Mesenchymal stem cell (in vitro differentiated cells and primary cell): ENCODE measurements around the gene APIP.
A peak's percentile ranks its signal among the peaks of the same experiment; 100 is the strongest.

ENCODE experiments used
- DNase-seq: peaks from one replicate; pipeline ENCODE4 v3.0.0-alpha.2; 2013
- H2AFZ ChIP-seq: one replicate; pipeline ENCODE4 v1.6.1; 2013; ENCODE audit warnings: low read depth, mild to moderate bottlenecking, control low read depth, inconsistent platforms, low read length, moderate library complexity
- H2AK5ac ChIP-seq: 2 replicates; pipeline ENCODE4 v1.6.1; 2013; ENCODE audit warnings: low read length, moderate library complexity, mild to moderate bottlenecking, inconsistent platforms; ENCODE audit not compliant: severe bottlenecking
- H2BK120ac ChIP-seq: one replicate; pipeline ENCODE4 v1.6.1; 2013; ENCODE audit warnings: low read depth, mild to moderate bottlenecking, inconsistent platforms, low read length, moderate library complexity
- H2BK12ac ChIP-seq, 2 experiments: one replicate each; pipeline ENCODE4 v1.6.1; 2013; ENCODE audit warnings: inconsistent platforms in 2 of 2, low read length in 2 of 2, mild to moderate bottlenecking in 2 of 2, moderate library complexity in 2 of 2, control low read depth in 1 of 2
- H2BK15ac ChIP-seq: one replicate; pipeline ENCODE4 v1.6.1; 2013; ENCODE audit warnings: mild to moderate bottlenecking, low read depth, inconsistent platforms; ENCODE audit not compliant: poor library complexity, severe bottlenecking
- H2BK5ac ChIP-seq: 2 replicates; pipeline ENCODE4 v1.6.1; 2013; ENCODE audit warnings: low read depth, mild to moderate bottlenecking, low read length, control low read depth, inconsistent platforms; ENCODE audit not compliant: poor library complexity, severe bottlenecking
- H3K14ac ChIP-seq, 2 experiments: one replicate each; pipeline ENCODE4 v1.6.1; 2013; ENCODE audit warnings: inconsistent platforms in 2 of 2, low read length in 2 of 2, control low read depth in 1 of 2, mild to moderate bottlenecking in 1 of 2, moderate library complexity in 1 of 2
- H3K18ac ChIP-seq, 2 experiments: one replicate each; pipeline ENCODE4 v1.6.1; 2013; ENCODE audit warnings: inconsistent platforms in 2 of 2, low read length in 2 of 2, control low read depth in 1 of 2, low read depth in 1 of 2, mild to moderate bottlenecking in 1 of 2
- H3K23ac ChIP-seq, 2 experiments: one replicate each; pipeline ENCODE4 v1.6.1; 2013; ENCODE audit warnings: inconsistent platforms in 2 of 2, low read length in 2 of 2, mild to moderate bottlenecking in 2 of 2, moderate library complexity in 2 of 2, control low read depth in 1 of 2
- H3K27ac ChIP-seq: 2 replicates; pipeline ENCODE4 v1.5.1; 2013; ENCODE audit warnings: mild to moderate bottlenecking, moderate library complexity, low read length, control low read depth, inconsistent platforms; ENCODE audit not compliant: poor library complexity, severe bottlenecking
- H3K27me3 ChIP-seq, 2 experiments: 2 replicates each; pipeline versions ENCODE4 v1.6.1 to v1.7.0; 2013; ENCODE audit warnings: low read length in 2 of 2, mild to moderate bottlenecking in 2 of 2, moderate library complexity in 2 of 2, control low read depth in 1 of 2, inconsistent platforms in 1 of 2; ENCODE audit not compliant: control insufficient read depth in 1 of 2, insufficient read depth in 1 of 2
- H3K36me3 ChIP-seq, 2 experiments: 2 replicates each; pipeline versions ENCODE4 v1.6.1 to v1.7.0; 2013; ENCODE audit warnings: low read length in 2 of 2, control low read depth in 1 of 2, inconsistent platforms in 1 of 2, low read depth in 1 of 2, mild to moderate bottlenecking in 1 of 2; ENCODE audit not compliant: insufficient read depth in 2 of 2, control insufficient read depth in 1 of 2
- H3K4ac ChIP-seq, 2 experiments: one replicate each; pipeline ENCODE4 v1.6.1; 2013; ENCODE audit warnings: inconsistent platforms in 2 of 2, low read length in 2 of 2, mild to moderate bottlenecking in 2 of 2, moderate library complexity in 2 of 2, control low read depth in 1 of 2, low read depth in 1 of 2
- H3K4me1 ChIP-seq: 2 replicates; pipeline ENCODE4 v1.6.1; 2013; ENCODE audit warnings: low read depth, low read length, control low read depth; ENCODE audit not compliant: control insufficient read depth, insufficient read depth
- H3K4me2 ChIP-seq: 2 replicates; pipeline ENCODE4 v1.6.1; 2013; ENCODE audit warnings: low read length, mild to moderate bottlenecking, inconsistent platforms; ENCODE audit not compliant: poor library complexity, severe bottlenecking
- H3K4me3 ChIP-seq, 2 experiments: 2 replicates each; pipeline versions ENCODE4 v1.5.1 to v1.7.0; 2013; ENCODE audit warnings: low read length in 2 of 2, mild to moderate bottlenecking in 2 of 2, control low read depth in 1 of 2, low read depth in 1 of 2; ENCODE audit not compliant: insufficient read depth in 1 of 2
- H3K79me1 ChIP-seq: replicated peaks from 2 replicates; pipeline ENCODE4 v1.6.1; 2013; ENCODE audit warnings: mild to moderate bottlenecking, control low read depth, low read length, inconsistent platforms; ENCODE audit not compliant: poor library complexity, severe bottlenecking
- H3K9ac ChIP-seq: 2 replicates; pipeline ENCODE4 v1.7.0; 2013; ENCODE audit warnings: mild to moderate bottlenecking, low read length, moderate library complexity
- H3K9me3 ChIP-seq: 2 replicates; pipeline ENCODE4 v1.7.0; 2013; ENCODE audit warnings: mild to moderate bottlenecking, low read length; ENCODE audit not compliant: control insufficient read depth
- H4K8ac ChIP-seq: one replicate; pipeline ENCODE4 v1.6.1; 2013; ENCODE audit warnings: inconsistent platforms, mild to moderate bottlenecking, low read length, moderate library complexity
- H4K91ac ChIP-seq: one replicate; pipeline ENCODE4 v1.6.1; 2013; ENCODE audit warnings: mild to moderate bottlenecking, low read length, inconsistent platforms
- WGBS: methylation state at CpG from one replicate; pipeline ENCODE4 v1.1.7; 2013; ENCODE audit warnings: mixed read lengths; 5-methylcytosine and 5-hydroxymethylcytosine counted together

APIP gene

DNA sequence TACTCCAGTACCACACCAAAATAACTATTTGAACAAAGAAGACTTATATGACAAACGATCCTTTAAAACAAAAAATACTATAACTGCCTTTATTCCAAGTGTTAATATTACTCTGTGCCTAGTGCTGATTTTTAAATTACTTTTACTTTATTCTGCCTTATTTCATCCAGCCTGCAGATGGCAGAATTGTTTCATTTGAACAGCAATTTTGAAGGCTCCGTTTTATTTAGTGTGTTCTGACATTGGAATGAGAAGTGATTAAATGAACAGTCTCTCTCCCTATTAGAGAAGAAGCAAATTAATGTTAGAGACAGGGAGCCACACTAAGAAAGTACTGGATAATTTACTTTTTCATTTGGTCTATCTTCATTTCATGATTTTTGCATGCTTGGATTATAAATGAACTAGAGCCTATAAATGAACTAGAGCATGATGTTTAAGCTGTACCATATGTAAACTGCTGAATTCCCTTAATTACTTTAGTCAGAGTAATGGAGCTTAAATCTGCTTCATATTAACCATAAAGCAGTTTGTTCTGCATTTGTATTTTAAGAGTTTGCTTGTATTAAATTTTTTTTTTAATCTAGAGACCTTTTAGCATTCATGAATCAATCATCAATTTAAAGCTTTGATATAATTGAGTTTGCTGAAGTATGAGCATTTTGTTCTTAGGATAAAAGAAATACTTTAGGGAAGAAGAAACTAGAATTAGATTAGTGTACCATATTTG lies 10.1 kb upstream of the APIP start:
- no peak overlapping the region for H2BK15ac ChIP-seq
- DNase-seq, result peak; percentile 69
- H3K9ac ChIP-seq, result peak overlapping the region; percentile 83
- peak overlapping the region in 1 of 2 experiments; percentile 2 for H3K4me3 ChIP-seq
- no peaks in the 10 kb centered on the region for H3K9me3 ChIP-seq
- no peak overlapping the region for H2BK5ac ChIP-seq
- H3K4me2 ChIP-seq, result no peak overlapping the region
- H3K27ac ChIP-seq, result no peak overlapping the region
- WGBS, result 0% methylated on average over 1 of the region's 2 CpGs
- no peak overlapping the region for H2BK120ac ChIP-seq
- H2AK5ac ChIP-seq, result no peak overlapping the region
- no peak overlapping the region for H4K91ac ChIP-seq
- H3K14ac ChIP-seq, result no peak overlapping the region
- no peak overlapping the region for H2AFZ ChIP-seq
- peaks cover 2% of the 10 kb centered on the region for H3K4me1 ChIP-seq
- peaks cover 0 to 8% of the 10 kb centered on the region in 2 experiments for H3K36me3 ChIP-seq
- H3K79me1 ChIP-seq, result peaks cover 14% of the 10 kb centered on the region
- H3K27me3 ChIP-seq, result no peaks in the 10 kb centered on the region
- no peak overlapping the region for H3K23ac ChIP-seq
- H3K18ac ChIP-seq, result no peak overlapping the region
- H2BK12ac ChIP-seq, result no peak overlapping the region
- H4K8ac ChIP-seq, result no peak overlapping the region
- H3K4ac ChIP-seq, result no peak overlapping the region

DNA sequence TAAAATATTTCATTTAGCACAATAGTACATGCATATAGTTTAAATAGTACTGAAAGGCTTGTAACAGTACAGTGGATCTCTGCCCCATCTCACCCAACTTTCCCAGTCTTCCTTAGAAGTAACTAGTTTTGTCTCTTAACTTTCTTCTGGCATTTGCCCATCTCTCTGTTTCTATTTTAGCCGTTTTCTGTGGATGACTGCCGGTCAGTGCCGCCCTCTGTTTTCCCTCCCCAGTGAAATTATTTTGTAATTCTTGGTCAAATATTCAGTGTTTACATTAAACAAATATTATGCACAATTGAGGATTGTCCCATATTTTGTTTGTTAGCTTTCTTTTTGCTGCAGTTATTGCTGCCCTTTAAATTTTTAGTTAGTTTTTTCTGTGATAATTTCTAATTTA lies 8.5 kb upstream of the APIP start:
- no peak overlapping the region for H3K4ac ChIP-seq
- H3K18ac ChIP-seq, result no peak overlapping the region
- no peak overlapping the region for H2BK120ac ChIP-seq
- no peak overlapping the region for H3K27ac ChIP-seq
- H3K27me3 ChIP-seq, result no peaks in the 10 kb centered on the region
- no peak overlapping the region for H3K4me2 ChIP-seq
- peaks cover 12% of the 10 kb centered on the region for H3K79me1 ChIP-seq
- no peak overlapping the region for H2AFZ ChIP-seq
- H2BK12ac ChIP-seq, result no peak overlapping the region
- H3K9me3 ChIP-seq, result no peaks in the 10 kb centered on the region
- H3K4me1 ChIP-seq, result no peaks in the 10 kb centered on the region
- H3K14ac ChIP-seq, result no peak overlapping the region
- peaks cover 0 to 20% of the 10 kb centered on the region in 2 experiments for H3K36me3 ChIP-seq
- no peak overlapping the region for H2BK5ac ChIP-seq
- WGBS, result no CpG with 5 or more reads among the region's 3 CpGs
- H4K8ac ChIP-seq, result no peak overlapping the region
- H3K23ac ChIP-seq, result no peak overlapping the region
- H3K4me3 ChIP-seq, result no peak overlapping the region
- no peak overlapping the region for H2AK5ac ChIP-seq
- H2BK15ac ChIP-seq, result no peak overlapping the region
- DNase-seq, result no peak
- peak overlapping the region; percentile 83 for H3K9ac ChIP-seq
- no peak overlapping the region for H4K91ac ChIP-seq

DNA sequence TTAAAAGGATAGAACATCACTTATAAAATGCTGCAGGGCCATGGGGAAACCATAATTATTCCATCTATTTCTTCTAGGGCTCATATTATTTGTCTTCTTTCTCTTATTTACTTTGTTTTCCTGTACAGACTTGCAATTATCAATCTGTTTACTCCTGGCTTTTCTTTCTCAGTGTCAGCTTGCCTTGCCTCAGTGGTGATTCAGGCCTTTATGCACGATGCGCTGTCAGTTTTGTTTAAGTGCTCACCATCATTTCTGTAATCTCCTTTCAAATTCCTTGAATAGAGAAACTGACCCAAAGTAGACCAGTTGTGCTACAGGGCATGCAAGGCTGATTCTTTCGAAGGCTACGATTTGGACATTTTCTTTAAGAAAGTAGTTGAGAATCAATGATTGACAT lies 5.0 kb upstream of the APIP start:
- H2BK15ac ChIP-seq, result no peak overlapping the region
- no peak overlapping the region for H3K18ac ChIP-seq
- H3K4me2 ChIP-seq, result no peak overlapping the region
- H4K91ac ChIP-seq, result no peak overlapping the region
- H2BK5ac ChIP-seq, result peak overlapping the region; percentile 19
- no peak overlapping the region for H2BK12ac ChIP-seq
- H3K9ac ChIP-seq, result no peak overlapping the region
- H2AFZ ChIP-seq, result no peak overlapping the region
- H3K9me3 ChIP-seq, result no peaks in the 10 kb centered on the region
- no peak overlapping the region for H2BK120ac ChIP-seq
- H3K36me3 ChIP-seq, result peaks cover 0 to 22% of the 10 kb centered on the region in 2 experiments
- no peak overlapping the region for H3K23ac ChIP-seq
- H3K14ac ChIP-seq, result no peak overlapping the region
- WGBS, result 92% methylated on average over 4 of the region's 4 CpGs
- no peak for DNase-seq
- peaks cover 11% of the 10 kb centered on the region for H3K79me1 ChIP-seq
- H4K8ac ChIP-seq, result no peak overlapping the region
- no peak overlapping the region for H3K4me3 ChIP-seq
- H3K4ac ChIP-seq, result no peak overlapping the region
- no peak overlapping the region for H2AK5ac ChIP-seq
- no peak overlapping the region for H3K27ac ChIP-seq
- no peaks in the 10 kb centered on the region for H3K27me3 ChIP-seq
- H3K4me1 ChIP-seq, result peaks cover 3% of the 10 kb centered on the region

DNA sequence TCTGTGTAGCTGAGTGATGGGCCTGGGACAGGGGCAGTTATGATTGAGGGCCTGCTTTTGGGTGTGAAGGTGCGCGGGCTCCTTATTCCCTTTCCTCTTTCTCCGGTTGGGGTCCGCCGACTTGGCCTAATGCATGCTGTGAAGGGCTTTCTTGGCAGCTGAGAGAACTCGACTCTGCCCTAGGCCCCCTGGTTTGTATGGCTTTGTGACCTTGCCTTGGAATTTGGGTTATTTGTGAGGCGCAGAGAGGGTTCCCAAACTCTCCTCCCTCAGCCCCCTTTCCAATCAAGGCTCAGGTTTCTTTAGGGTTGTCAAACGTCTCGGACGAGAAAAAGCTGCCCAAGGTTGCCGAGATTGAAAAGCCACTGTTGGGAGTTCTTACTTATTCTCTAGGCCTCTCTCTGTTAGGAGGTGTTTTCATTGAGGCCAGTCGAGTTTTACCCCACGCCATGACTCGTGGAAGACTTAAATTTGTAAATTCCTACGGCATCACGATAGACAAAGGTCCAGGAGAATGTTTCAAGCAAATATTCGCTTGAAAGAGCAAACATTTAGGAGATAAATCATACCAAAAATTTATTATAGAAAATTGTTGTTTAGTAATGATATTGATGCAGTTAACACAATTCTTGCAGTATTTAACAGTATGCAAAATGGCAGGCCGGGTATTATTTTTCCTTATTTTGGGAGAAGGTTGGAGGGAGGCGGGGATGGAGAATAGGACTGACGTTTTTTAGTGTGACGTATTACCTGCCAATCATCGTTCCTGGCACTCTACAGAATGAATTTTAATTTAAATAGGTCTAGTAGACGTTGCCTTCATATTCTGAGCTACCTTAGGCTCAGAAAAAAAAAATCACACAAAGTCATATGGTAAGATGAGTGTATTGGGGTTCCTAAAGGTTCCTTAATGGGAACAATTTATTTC lies 928 bp upstream of the APIP start:
- H2AFZ ChIP-seq, result peak overlapping the region; percentile 86
- peak overlapping the region; percentile 7 for H2AK5ac ChIP-seq
- H2BK120ac ChIP-seq, result no peak overlapping the region
- peak overlapping the region; percentile 99 for H4K8ac ChIP-seq
- peak overlapping the region; percentile 53 for H2BK5ac ChIP-seq
- H2BK12ac ChIP-seq, result peak overlapping the region in 1 of 2 experiments; percentile 57
- no peak for DNase-seq
- H2BK15ac ChIP-seq, result peak overlapping the region; percentile 77
- H3K23ac ChIP-seq, result no peak overlapping the region
- 9% methylated on average over 12 of the region's 23 CpGs for WGBS
- H4K91ac ChIP-seq, result peak overlapping the region; percentile 85
- peaks cover 18% of the 10 kb centered on the region for H3K79me1 ChIP-seq
- peaks cover 0 to 19% of the 10 kb centered on the region in 2 experiments for H3K36me3 ChIP-seq
- H3K18ac ChIP-seq, result peak overlapping the region; percentile 92 to 94
- peaks cover 3% of the 10 kb centered on the region for H3K4me1 ChIP-seq
- H3K9ac ChIP-seq, result peak overlapping the region; percentile 99
- H3K14ac ChIP-seq, result peak overlapping the region; percentile 76 to 96
- H3K4me3 ChIP-seq, result peak overlapping the region; percentile 85 to 93
- H3K9me3 ChIP-seq, result no peaks in the 10 kb centered on the region
- H3K27ac ChIP-seq, result peak overlapping the region; percentile 93
- H3K4me2 ChIP-seq, result peak overlapping the region; percentile 56
- peak overlapping the region; percentile 60 to 96 for H3K4ac ChIP-seq
- H3K27me3 ChIP-seq, result no peaks in the 10 kb centered on the region
